Smooth muscle cell (in vitro differentiated cells): ENCODE data around the gene PLA2G6. TPM values are rescaled to one million over a fixed set of nuclear protein-coding genes. Genes with fewer than 3 reads are reported as not detected.

Experiments used
- DNase-seq: peaks from one replicate; lab custom pipeline; 2025; ENCODE audit not compliant: unreplicated experiment; lab: John Stamatoyannopoulos, UW
- H2AFZ ChIP-seq: fragments of 200-600 bp; sonication (generic); 2 replicates; pipeline ENCODE4 v1.6.0; 2016; ENCODE audit warnings: antibody characterized with exemption, low read depth, mild to moderate bottlenecking
- H3F3A ChIP-seq: fragments of 200-600 bp; sonication (generic); 2 replicates; pipeline ENCODE4 v1.6.0; 2017; ENCODE audit warnings: antibody characterized with exemption, low read depth
- H3K27ac ChIP-seq: fragments of 200-600 bp; sonication (generic); 2 replicates; pipeline ENCODE4 v1.5.1; 2016; ENCODE audit warnings: low read depth, mild to moderate bottlenecking
- H3K27me3 ChIP-seq: fragments of 200-600 bp; sonication (generic); 2 replicates; pipeline ENCODE4 v1.6.1; 2016; ENCODE audit warnings: low read depth, mild to moderate bottlenecking
- H3K36me3 ChIP-seq: fragments of 200-600 bp; sonication (generic); 2 replicates; pipeline ENCODE4 v1.5.1; 2016; ENCODE audit warnings: low read depth
- H3K4me1 ChIP-seq: fragments of 200-600 bp; sonication (generic); 2 replicates; pipeline ENCODE4 v1.5.1; 2016; ENCODE audit warnings: low read depth
- H3K4me2 ChIP-seq: fragments of 200-600 bp; sonication (generic); 2 replicates; pipeline ENCODE4 v1.6.0; 2016; ENCODE audit warnings: mild to moderate bottlenecking
- H3K4me3 ChIP-seq: fragments of 200-600 bp; sonication (generic); 2 replicates; pipeline ENCODE4 v1.5.1; 2016; ENCODE audit warnings: mild to moderate bottlenecking
- H3K79me2 ChIP-seq: fragments of 200-600 bp; sonication (generic); 2 replicates; pipeline ENCODE4 v1.6.0; 2016; ENCODE audit warnings: low read depth, mild to moderate bottlenecking
- H3K9ac ChIP-seq: fragments of 200-600 bp; sonication (generic); 2 replicates; pipeline ENCODE4 v1.6.0; 2016; ENCODE audit warnings: low read depth
- H3K9me3 ChIP-seq: fragments of 200-600 bp; sonication (generic); replicated peaks from 2 replicates; pipeline ENCODE4 v1.5.1; 2016; ENCODE audit warnings: low read depth
- H4K20me1 ChIP-seq: fragments of 200-600 bp; sonication (generic); 2 replicates; pipeline ENCODE4 v1.6.0; 2016; ENCODE audit warnings: low read depth
- CTCF ChIP-seq: fragments of 200-600 bp; sonication (generic); IDR thresholded peaks from 2 replicates; pipeline ENCODE4 v1.5.1; 2017; ENCODE audit warnings: borderline replicate concordance, mild to moderate bottlenecking, antibody characterized with exemption; ENCODE audit not compliant: insufficient read depth, poor library complexity, severe bottlenecking
- whole genome bisulfite sequencing: methylation state at CpG from one replicate; pipeline ENCODE4 v1.1.7; 2016; ENCODE audit warnings: low lambda C conversion rate; 5-methylcytosine and 5-hydroxymethylcytosine counted together
- polyA plus RNA-seq: library from polyadenylated mRNA; unstranded; fragments of >200 nt; fragmentation: Nextera tagmentation; extraction: Ambion mirVana; gene quantifications from 2 replicates; pipeline ENCODE4 v1.2.1, GENCODE V29; 2016
- total RNA-seq: library from RNA; depleted of rRNA; stranded (reverse); fragments of >200 nt; gene quantifications from 2 replicates; pipeline ENCODE4 v1.2.3, GENCODE V29; 2014

The PLA2G6 gene
- total and polyA plus RNA-seq, 2 experiments from 2014 or later = 6.1 to 8.9 TPM

- 91% methylated on average over 22 of the region's 22 CpGs for WGBS
- H3K4me3 ChIP-seq = no peak overlapping the region
- H4K20me1 ChIP-seq = no peaks in the 10 kb centered on the region
- H3K9me3 ChIP-seq = no peaks in the 10 kb centered on the region
- no peaks in the 10 kb centered on the region for H3F3A ChIP-seq
- H3K27ac ChIP-seq = no peak overlapping the region
- no peak overlapping the region for H2AFZ ChIP-seq
- H3K9ac ChIP-seq = no peak overlapping the region
- H3K79me2 ChIP-seq = no peaks in the 10 kb centered on the region
- no peaks in the 10 kb centered on the region for H3K36me3 ChIP-seq
- DNase-seq = no peak
- H3K4me1 ChIP-seq = no peaks in the 10 kb centered on the region
- no peaks in the 10 kb centered on the region for H3K27me3 ChIP-seq
- no peak for TF ChIP-seq CTCF
- no peak overlapping the region for H3K4me2 ChIP-seq
Observed at GRCh38 chr22:38109371-38110001, 72.1 kb downstream of the PLA2G6 start.

GRCh38 chr22:38108561-38109319 lies 72.9 kb downstream of the PLA2G6 start:
- no peak overlapping the region for H3K4me3 ChIP-seq
- H4K20me1 ChIP-seq = no peaks in the 10 kb centered on the region
- DNase-seq = no peak
- H2AFZ ChIP-seq = no peak overlapping the region
- no peak overlapping the region for H3K4me2 ChIP-seq
- H3K27ac ChIP-seq = no peak overlapping the region
- no peaks in the 10 kb centered on the region for H3K79me2 ChIP-seq
- H3K4me1 ChIP-seq = no peaks in the 10 kb centered on the region
- H3K36me3 ChIP-seq = no peaks in the 10 kb centered on the region
- TF ChIP-seq CTCF = no peak
- no peaks in the 10 kb centered on the region for H3F3A ChIP-seq
- no peaks in the 10 kb centered on the region for H3K9me3 ChIP-seq
- WGBS = 95% methylated on average over 13 of the region's 15 CpGs
- no peak overlapping the region for H3K9ac ChIP-seq
- H3K27me3 ChIP-seq = no peaks in the 10 kb centered on the region

- TF ChIP-seq CTCF = no peak
- DNase-seq = no peak
- no peak overlapping the region for H3K9ac ChIP-seq
- no peaks in the 10 kb centered on the region for H4K20me1 ChIP-seq
- H3K36me3 ChIP-seq = no peaks in the 10 kb centered on the region
- H3F3A ChIP-seq = no peaks in the 10 kb centered on the region
- H3K4me1 ChIP-seq = no peaks in the 10 kb centered on the region
- H3K9me3 ChIP-seq = no peaks in the 10 kb centered on the region
- H2AFZ ChIP-seq = no peak overlapping the region
- H3K4me3 ChIP-seq = no peak overlapping the region
- no peak overlapping the region for H3K4me2 ChIP-seq
- no peaks in the 10 kb centered on the region for H3K79me2 ChIP-seq
- H3K27me3 ChIP-seq = no peaks in the 10 kb centered on the region
- 81% methylated on average over 17 of the region's 17 CpGs for WGBS
- H3K27ac ChIP-seq = no peak overlapping the region
Observed at GRCh38 chr22:38107692-38108515, 73.7 kb downstream of the PLA2G6 start.
